Inferior parietal cortex (tissue), 1 donor: ENCODE data around the gene NEUROD2.

Experiments used
- DNase-seq: peaks from one replicate; pipeline ENCODE4 v3.0.0-alpha.2; 2016; ENCODE audit errors: extremely low spot score

The NEUROD2 gene

DNA sequence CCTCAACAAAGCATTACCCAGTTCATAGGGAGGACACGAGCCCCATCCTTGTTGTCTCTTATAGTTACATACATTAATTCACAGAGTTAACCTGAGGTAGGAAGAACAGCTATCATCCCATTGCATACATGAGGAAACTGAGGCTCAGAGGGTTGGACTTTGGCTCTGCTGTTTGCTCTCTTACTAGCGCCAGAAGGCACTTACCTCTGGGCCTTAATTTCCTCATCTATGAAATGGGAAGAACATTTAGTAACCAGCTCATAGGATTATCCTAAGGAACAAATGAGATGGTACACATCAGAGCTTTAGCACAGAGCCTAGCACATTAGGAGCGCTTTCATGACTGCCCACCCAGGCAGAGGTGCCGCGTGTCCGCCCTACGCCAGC is 27.6 kb downstream of the NEUROD2 start:
- DNase-seq: no peak

GRCh38 chr17:39579318-39580081 is 28.2 kb downstream of the NEUROD2 start:
- no peak for DNase-seq

- DNase-seq: no peak
Observed at GRCh38 chr17:39578272-39578671, 29.4 kb downstream of the NEUROD2 start.

DNA sequence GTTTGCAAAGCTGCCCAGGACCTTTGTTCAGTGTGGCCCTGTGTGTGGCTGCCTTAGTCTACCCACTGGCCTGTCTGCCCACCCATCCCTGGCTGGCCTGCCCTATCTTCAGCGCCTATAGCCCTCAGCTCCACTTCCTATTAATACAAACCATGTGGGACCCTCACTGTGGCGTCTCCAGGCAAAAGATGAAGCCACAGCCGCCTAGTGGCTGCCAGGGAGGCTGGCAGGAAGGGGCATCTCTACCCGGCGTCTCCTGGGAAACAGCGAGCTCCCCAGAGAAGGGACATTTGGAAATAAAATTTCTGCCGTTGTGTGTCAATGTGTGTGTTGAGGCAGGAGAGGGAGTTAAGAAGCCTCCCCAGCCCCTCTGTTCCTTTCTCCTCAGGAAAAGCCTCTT is 31.5 kb downstream of the NEUROD2 start:
- DNase-seq: no peak

DNA sequence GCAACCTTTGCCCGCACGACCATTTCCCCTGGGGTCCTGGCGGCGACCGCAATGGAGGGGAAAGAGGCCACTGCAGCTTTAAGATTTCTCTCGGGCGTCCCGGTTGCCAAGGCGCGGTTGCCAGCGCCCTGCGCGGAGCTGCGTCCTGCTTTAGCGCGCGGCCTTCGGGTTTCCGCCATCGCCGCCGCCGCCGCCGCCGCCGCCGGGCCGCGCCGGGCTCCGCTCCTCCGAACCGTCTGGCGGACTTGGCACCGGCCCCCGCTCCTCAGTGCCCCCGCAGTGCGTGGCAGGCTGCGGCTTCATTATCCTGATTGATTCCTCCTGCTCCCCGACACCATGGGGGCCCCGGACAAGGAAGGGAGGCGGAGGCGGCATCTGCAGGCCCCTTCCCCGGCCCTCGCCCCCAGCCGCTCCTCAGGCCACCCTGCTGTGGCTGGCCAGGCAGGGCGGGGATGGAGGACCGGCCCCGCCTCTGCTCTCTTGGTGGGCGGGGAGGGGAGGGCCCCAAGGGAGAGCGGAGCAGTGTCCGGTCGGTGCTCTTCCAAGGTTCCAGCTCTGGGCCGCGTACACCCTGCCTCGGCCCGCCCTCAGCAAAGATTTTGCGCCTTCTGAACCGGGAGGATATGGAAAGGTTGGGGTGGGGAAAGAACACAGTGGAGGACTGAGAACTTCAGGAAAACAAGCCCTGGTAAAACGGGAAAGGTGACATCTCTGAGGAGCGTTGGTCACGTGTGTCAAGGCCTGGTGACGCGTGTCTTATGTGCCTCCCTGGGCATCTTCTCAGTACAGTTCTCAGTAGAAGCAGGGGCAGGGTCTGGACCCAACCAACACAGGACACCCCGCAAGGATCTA is 34.0 kb downstream of the NEUROD2 start:
- DNase-seq: no peak

- no peak for DNase-seq
Observed at GRCh38 chr17:39572121-39572520, 35.6 kb downstream of the NEUROD2 start.

GRCh38 chr17:39569126-39569525 is 38.6 kb downstream of the NEUROD2 start:
- no peak for DNase-seq

DNA sequence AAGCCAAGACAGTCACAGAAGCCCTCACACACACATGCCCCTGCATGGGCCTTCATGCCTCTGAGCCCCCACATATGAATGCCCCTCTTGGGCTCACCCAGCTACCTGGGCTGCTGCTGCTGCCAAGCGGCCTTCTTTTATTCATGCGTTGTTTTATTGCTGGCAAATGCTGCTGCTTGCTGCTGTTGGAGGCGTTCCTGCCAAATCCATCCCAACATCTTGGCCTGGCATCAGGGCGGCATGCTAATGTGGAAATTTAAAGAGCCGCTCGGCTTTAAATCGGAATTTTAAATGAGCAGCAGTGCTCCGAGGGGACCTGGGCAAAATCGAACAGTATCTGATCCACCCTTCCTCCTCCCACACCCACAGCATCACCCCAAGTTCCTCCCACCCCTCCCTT is 39.0 kb downstream of the NEUROD2 start:
- DNase-seq: no peak

- DNase-seq: no peak
Observed at GRCh38 chr17:39566094-39566850, 41.4 kb downstream of the NEUROD2 start.

DNA sequence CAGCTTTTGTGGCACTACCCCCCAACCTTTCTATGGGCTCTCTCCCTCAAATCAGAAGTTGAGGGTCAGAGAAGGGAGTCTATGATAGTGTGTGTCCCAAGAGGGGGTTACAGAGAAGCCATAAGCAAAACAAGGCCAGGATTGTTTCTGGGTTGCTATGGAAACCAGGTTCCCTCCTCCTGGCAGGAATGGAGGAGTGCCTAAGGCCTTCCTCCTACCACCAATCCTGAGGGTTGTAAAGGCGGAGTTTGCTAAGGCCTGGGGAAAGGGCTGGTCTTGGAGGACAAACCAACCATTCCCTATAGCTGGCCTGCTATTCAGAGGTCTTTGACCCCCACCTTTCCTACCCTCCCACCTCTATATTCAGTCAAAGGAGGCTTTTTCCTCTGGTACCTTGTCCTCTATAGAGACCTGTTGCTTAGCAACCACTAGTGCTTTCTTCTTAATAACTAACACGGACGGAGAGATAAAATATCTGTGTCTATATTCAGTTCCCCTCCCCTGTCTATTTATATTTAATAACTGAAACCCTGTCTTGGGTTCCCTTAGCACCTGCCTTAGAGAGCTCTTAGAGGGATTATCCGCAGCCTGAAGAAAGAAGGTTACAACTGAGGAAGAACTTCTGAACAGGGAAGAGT is 43.4 kb downstream of the NEUROD2 start:
- no peak for DNase-seq

- DNase-seq: no peak
Observed at GRCh38 chr17:39563476-39563875, 44.2 kb downstream of the NEUROD2 start.

DNA sequence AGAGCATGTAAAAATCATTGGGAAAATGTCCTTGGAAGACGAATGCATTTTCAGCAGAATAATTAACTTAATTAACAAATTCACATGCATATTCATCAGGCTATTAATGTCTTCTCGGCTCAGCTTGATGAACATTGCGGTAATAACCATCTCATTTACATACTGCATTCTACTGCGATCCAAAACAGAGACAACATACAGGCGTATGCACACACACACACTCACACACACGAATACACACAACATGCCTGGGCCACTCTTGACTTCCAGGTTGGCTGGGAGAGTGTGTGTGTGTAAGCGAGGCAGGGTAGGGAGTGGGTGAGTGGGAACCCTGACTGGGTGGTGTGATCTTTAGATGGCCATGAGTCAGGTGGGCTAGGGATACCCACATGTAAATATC is 44.7 kb downstream of the NEUROD2 start:
- DNase-seq: no peak

DNA sequence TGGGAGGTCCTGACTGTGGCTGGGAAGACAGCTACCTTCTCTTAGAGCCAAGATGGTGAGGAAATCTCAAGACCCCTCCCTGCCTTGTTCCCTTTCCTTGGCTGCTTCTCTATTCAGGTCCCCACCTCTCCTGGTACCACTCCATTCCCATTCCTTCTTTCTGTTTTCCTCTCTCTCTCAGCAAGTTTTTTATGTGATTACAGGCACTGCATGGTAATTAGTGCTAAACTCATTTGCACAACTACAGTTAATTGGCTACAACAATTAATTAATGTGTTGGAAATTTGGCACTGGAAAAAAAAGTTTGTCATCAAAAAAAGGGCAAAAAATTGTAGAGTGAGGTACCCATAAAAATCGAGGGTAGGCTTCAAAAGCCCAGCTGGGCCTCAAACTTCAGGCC is 45.3 kb downstream of the NEUROD2 start:
- DNase-seq: no peak

GRCh38 chr17:39556423-39556822 is 51.3 kb downstream of the NEUROD2 start:
- no peak for DNase-seq

DNA sequence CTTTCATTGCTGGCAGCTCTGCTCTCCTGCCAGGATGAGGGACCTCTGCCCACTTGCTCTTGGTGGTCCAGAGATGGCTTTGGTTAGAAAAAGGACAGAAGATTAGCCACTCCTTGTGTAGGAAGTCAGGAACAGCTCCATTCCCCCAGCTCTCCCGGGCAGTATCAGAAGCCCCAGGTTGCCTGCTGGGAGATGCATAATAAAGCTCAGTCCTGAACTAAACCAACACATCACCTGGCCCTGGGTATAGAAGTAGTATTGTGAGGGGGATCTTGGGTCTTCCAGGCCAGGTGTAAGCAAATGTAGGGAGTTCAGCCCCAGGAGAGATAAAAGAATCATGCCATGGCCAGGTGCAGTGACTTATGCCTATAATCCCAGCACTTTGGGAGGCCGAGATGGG is 52.4 kb downstream of the NEUROD2 start:
- DNase-seq: no peak
